B cell (primary cell): ENCODE measurements around the gene SLC2A5. TPM values are rescaled to one million over a fixed set of nuclear protein-coding genes. Genes with fewer than 3 reads are reported as not detected.

Experiments used
- ATAC-seq: fragments of 200-7000 bp; cut with Tn5 transposase; one replicate; pipeline ENCODE4 v1.10.0; 2021; ENCODE audit warnings: low read depth, mild to moderate bottlenecking, moderate number of reproducible peaks, moderate library complexity
- CTCF ChIA-PET: fragments of 350-600 bp; sonication (Branson Sonifier 250); formaldehyde crosslinking; loops from one replicate; lab custom pipeline; 2021; ENCODE audit warnings: antibody characterized with exemption, inconsistent platforms; lab: Charles Lee
- POLR2A ChIA-PET: fragments of 350-600 bp; sonication (Branson Sonifier 250); formaldehyde crosslinking; loops from one replicate; lab custom pipeline; 2021; ENCODE audit warnings: antibody characterized with exemption; lab: Charles Lee
- DNase-seq: peaks from one replicate; pipeline ENCODE4 v3.0.0; 2013
- H2AFZ ChIP-seq: 2 replicates; pipeline ENCODE4 v1.6.1; 2012; ENCODE audit warnings: mild to moderate bottlenecking, low read depth, low read length; ENCODE audit not compliant: insufficient read depth, poor library complexity, severe bottlenecking
- H3K27ac ChIP-seq, 2 donors: 1 replicate in 1 of 2; 2 replicates in 1 of 2; pipeline ENCODE4 v1.5.1; 2012 to 2013; ENCODE audit warnings: low read length in 2 of 2, mild to moderate bottlenecking in 2 of 2, moderate library complexity in 1 of 2
- H3K27me3 ChIP-seq, 4 experiments: fragments of 200-600 bp in 1 of 4; sonication (generic) in 1 of 4; replicated peaks in 1 of 4; 1 replicate in 2 of 4; 2 replicates in 2 of 4; pipeline versions ENCODE4 v1.6.1 to v1.7.0; 2013 to 2016; ENCODE audit warnings: low read length in 3 of 4, mild to moderate bottlenecking in 2 of 4, mixed read lengths in 1 of 4, moderate library complexity in 1 of 4; ENCODE audit not compliant: insufficient read depth in 4 of 4, control insufficient read depth in 3 of 4; ENCODE audit errors: control extremely low read depth in 1 of 4
- H3K36me3 ChIP-seq, 2 experiments: replicated peaks in 1 of 2; 1 replicate in 1 of 2; 2 replicates in 1 of 2; pipeline versions ENCODE4 v1.6.1 to v1.7.1; 2013; ENCODE audit warnings: low read length in 1 of 2; ENCODE audit not compliant: insufficient read depth in 2 of 2, control insufficient read depth in 1 of 2; ENCODE audit errors: control extremely low read depth in 1 of 2, extremely low read depth in 1 of 2
- H3K4me1 ChIP-seq, 2 donors: fragments of 200-600 bp in 1 of 2; sonication (generic) in 1 of 2; 1 replicate in 1 of 2; 2 replicates in 1 of 2; pipeline versions ENCODE4 v1.5.1 to v1.6.1; 2013 to 2017; ENCODE audit warnings: low read length in 2 of 2; ENCODE audit not compliant: control insufficient read depth in 2 of 2, insufficient read depth in 2 of 2
- H3K4me2 ChIP-seq: replicated peaks from 2 replicates; pipeline ENCODE3; 2012; ENCODE audit warnings: mild to moderate bottlenecking, low read depth, low read length; ENCODE audit not compliant: poor library complexity, severe bottlenecking
- H3K4me3 ChIP-seq, 5 experiments: fragments of 200-600 bp in 1 of 5; sonication (generic) in 1 of 5; 1 replicate in 3 of 5; 2 replicates in 2 of 5; pipeline versions ENCODE4 v1.5.1 to v1.7.0; 2011 to 2016; ENCODE audit warnings: low read length in 4 of 5, mild to moderate bottlenecking in 4 of 5, low read depth in 2 of 5, control low read depth in 1 of 5, moderate library complexity in 1 of 5; ENCODE audit not compliant: insufficient read depth in 1 of 5; ENCODE audit errors: control extremely low read depth in 1 of 5, extremely low read depth in 1 of 5
- H3K79me2 ChIP-seq: fragments of 200-600 bp; sonication (generic); one replicate; pipeline ENCODE4 v1.6.0; 2016; ENCODE audit warnings: low read length; ENCODE audit not compliant: control insufficient read depth, insufficient read depth
- H3K9ac ChIP-seq: fragments of 200-600 bp; sonication (generic); 2 replicates; pipeline ENCODE4 v1.6.1; 2017; ENCODE audit warnings: mild to moderate bottlenecking, low read length, moderate library complexity
- H3K9me3 ChIP-seq, 3 donors: one replicate each; pipeline versions ENCODE4 v1.6.1 to v1.7.1; 2013; ENCODE audit warnings: low read length in 2 of 3; ENCODE audit not compliant: control insufficient read depth in 2 of 3, insufficient read depth in 1 of 3; ENCODE audit errors: control extremely low read depth in 1 of 3
- H4K20me1 ChIP-seq: 2 replicates; pipeline ENCODE4 v1.6.0; 2012; ENCODE audit warnings: mild to moderate bottlenecking, low read length; ENCODE audit not compliant: insufficient read depth, control insufficient read depth, poor library complexity, severe bottlenecking
- H3K27ac Mint-ChIP-seq: one replicate; pipeline ENCODE4 v1.8.0; 2021; ENCODE audit warnings: mixed read lengths
- H3K27me3 Mint-ChIP-seq: one replicate; pipeline ENCODE4 v1.8.0; 2021; ENCODE audit warnings: mixed read lengths
- H3K4me1 Mint-ChIP-seq: one replicate; pipeline ENCODE4 v1.8.0; 2021; ENCODE audit warnings: mixed read lengths
- H3K4me3 Mint-ChIP-seq: one replicate; pipeline ENCODE4 v1.8.0; 2021; ENCODE audit warnings: mixed read lengths
- H3K9me3 Mint-ChIP-seq: one replicate; pipeline ENCODE4 v1.8.0; 2022; ENCODE audit warnings: mixed read lengths; ENCODE audit not compliant: insufficient read depth
- CTCF ChIP-seq: fragments of 200-600 bp; IDR thresholded peaks from one replicate; pipeline ENCODE4 v1.8.0; 2022; ENCODE audit warnings: antibody characterized with exemption, mild to moderate bottlenecking
- EZH2 ChIP-seq: IDR thresholded peaks from 2 replicates; pipeline ENCODE4 v1.6.1; 2012; ENCODE audit warnings: borderline replicate concordance, low read depth, mild to moderate bottlenecking, moderate library complexity, low read length; ENCODE audit not compliant: insufficient read depth, poor library complexity, severe bottlenecking
- WGBS: methylation state at CpG from one replicate; pipeline ENCODE4 v1.1.5; 2013; ENCODE audit warnings: missing lambda C conversion rate; ENCODE audit not compliant: insufficient coverage; 5-methylcytosine and 5-hydroxymethylcytosine counted together
- intact Hi-C: fragments of 100-400 bp; cut with micrococcal nuclease; formaldehyde crosslinking; loops from one replicate; pipeline ENCODE4 v1.10.0; 2022
- polyA plus RNA-seq: library from polyadenylated mRNA; depleted of rRNA; stranded (reverse); fragments of >200 nt; gene quantifications from 2 replicates; pipeline ENCODE4 v1.2.3, GENCODE V29; 2012
- total RNA-seq, 2 donors: library from RNA; stranded (reverse); fragments of 120-200 nt in 1 of 2; gene quantifications; 1 replicate in 1 of 2; 2 replicates in 1 of 2; pipeline versions ENCODE4 v1.2.3 to v1.2.4, GENCODE V29; 2013 to 2022

Gene SLC2A5
- total and polyA plus RNA-seq, 2 donors (not counting 1 experiment from before 2014, with no cell fraction given): 16.7 to 29.5 TPM

- Histone ChIP-seq H3K27me3 (peaks cover 0 to 11% (median 2%) of the 10 kb centered on the region in 4 experiments), H3K79me2 (no peaks in the 10 kb centered on the region), H4K20me1 (no peaks in the 10 kb centered on the region), H3K4me2 (peak overlapping the region; percentile 18), H3K27ac (no peak overlapping the region), H3K9me3 (peaks cover 0 to 3% (median 0%) of the 10 kb centered on the region in 3 donors), H3K36me3 (no peaks in the 10 kb centered on the region), H3K9ac (no peak overlapping the region), H3K4me1 (peaks cover 20 to 41% of the 10 kb centered on the region in 2 donors), H2AFZ (no peak overlapping the region), H3K4me3 (no peak overlapping the region)
- no peak for TF ChIP-seq CTCF
- no peak for TF ChIP-seq EZH2
- CTCF ChIA-PET: interaction anchor here (1.0 to 6.9 kb wide), 4 partner anchors 29 to 189 kb away, joined by 3 to 95 read pairs (median 4); no protein-coding TSS in a partner anchor
- peaks cover 44% of the 10 kb centered on the region for H3K4me1 Mint-ChIP-seq
- peak; percentile 48 for DNase-seq
- no peaks in the 10 kb centered on the region for H3K9me3 Mint-ChIP-seq
- peak overlapping the region; percentile 59 for H3K4me3 Mint-ChIP-seq
- WGBS: 51% methylated on average over 7 of the region's 10 CpGs
- H3K27me3 Mint-ChIP-seq: peaks cover 11% of the 10 kb centered on the region
- intact Hi-C loops: loop anchor here (5.0 to 10.0 kb wide), 2 partner anchors 69 to 187 kb away; no protein-coding TSS in a partner anchor
- ATAC-seq: peak; percentile 29
- POLR2A ChIA-PET: no interaction called here
- H3K27ac Mint-ChIP-seq: peak overlapping the region; percentile 37
These were observed 61.2 kb downstream of the SLC2A5 start for GRCh38 chr1:9008236-9008635.

- ChIA-PET CTCF (interaction anchor here (0.8 to 6.9 kb wide), 4 partner anchors 32 to 189 kb away, joined by 3 to 95 read pairs (median 8); no protein-coding TSS in a partner anchor), POLR2A (no interaction called here)
- no peak overlapping the region for H3K4me3 Mint-ChIP-seq
- H3K9ac ChIP-seq: no peak overlapping the region
- no peak overlapping the region for H2AFZ ChIP-seq
- ATAC-seq: no peak
- TF ChIP-seq EZH2: no peak
- no peak for TF ChIP-seq CTCF
- H3K36me3 ChIP-seq: no peaks in the 10 kb centered on the region
- intact Hi-C loops: loop anchor here (5.0 to 10.0 kb wide), 2 partner anchors 70 to 188 kb away; no protein-coding TSS in a partner anchor
- no peak overlapping the region for H3K27ac ChIP-seq
- peaks cover 44% of the 10 kb centered on the region for H3K4me1 Mint-ChIP-seq
- H3K27me3 ChIP-seq: peaks cover 0 to 11% (median 2%) of the 10 kb centered on the region in 4 experiments
- no peaks in the 10 kb centered on the region for H3K79me2 ChIP-seq
- H3K9me3 ChIP-seq: peaks cover 0 to 3% (median 0%) of the 10 kb centered on the region in 3 donors
- no peak overlapping the region for H3K4me3 ChIP-seq
- peaks cover 17% of the 10 kb centered on the region for H3K27me3 Mint-ChIP-seq
- H3K27ac Mint-ChIP-seq: no peak overlapping the region
- peaks cover 20 to 41% of the 10 kb centered on the region in 2 donors for H3K4me1 ChIP-seq
- H3K4me2 ChIP-seq: peak overlapping the region; percentile 25
- no peaks in the 10 kb centered on the region for H4K20me1 ChIP-seq
- no peak for DNase-seq
- H3K9me3 Mint-ChIP-seq: no peaks in the 10 kb centered on the region
- 95% methylated on average over 19 of the region's 19 CpGs for WGBS
These were observed 62.3 kb downstream of the SLC2A5 start for GRCh38 chr1:9006956-9007615.
